Cerebellar nuclear complex (tissue), 1 donor: Measurements from ENCODE around the gene ADGRD1.

Experiments used
- DNase-seq, 2 experiments: peaks; one replicate each; lab custom pipeline; 2025; lab: John Stamatoyannopoulos, UW

The ADGRD1 gene

DNA sequence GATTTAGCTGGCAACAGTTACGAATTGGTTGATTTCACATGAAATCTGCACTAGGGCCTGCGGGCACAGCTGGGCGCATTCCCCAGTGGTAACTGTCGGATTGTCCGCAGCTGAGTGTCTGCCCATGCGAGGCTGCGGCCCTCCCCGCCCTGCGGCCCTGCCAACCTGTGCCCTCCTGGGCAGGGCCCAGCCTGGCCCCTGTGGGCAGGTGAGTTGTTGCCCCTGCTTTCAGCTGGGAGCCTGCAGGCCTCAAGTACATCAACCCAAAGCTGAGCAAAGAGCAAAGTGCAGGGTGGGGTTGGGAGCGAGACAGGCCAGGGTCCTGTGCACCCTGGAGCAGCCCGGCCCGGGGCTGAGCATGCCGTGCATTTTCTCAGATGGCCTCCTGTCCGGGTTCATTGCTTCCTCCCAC is 89.1 kb downstream of the ADGRD1 start:
- no peak for DNase-seq

DNA sequence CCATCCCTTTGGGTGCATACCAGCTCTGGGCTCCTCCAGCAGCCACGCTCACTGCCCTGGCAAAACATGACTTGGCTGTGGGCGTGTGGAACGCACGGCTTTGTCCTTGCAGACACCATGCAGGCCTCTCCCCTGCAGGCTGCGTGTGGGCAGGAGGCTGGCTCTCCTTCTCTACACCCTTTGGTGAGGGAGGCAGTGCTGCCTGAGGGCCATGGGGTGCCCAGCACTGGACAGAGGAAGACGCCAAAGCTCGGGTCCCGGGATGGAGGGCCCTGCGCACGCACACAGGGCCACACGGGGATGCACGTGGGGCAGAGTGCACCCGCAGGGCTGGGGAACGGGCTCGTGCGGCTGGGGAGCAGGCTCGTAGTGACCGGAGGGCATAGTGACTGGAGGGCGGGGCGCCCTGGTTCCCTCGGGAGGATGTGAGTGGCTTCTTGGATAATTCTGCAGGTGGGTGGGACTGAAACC is 89.7 kb downstream of the ADGRD1 start:
- DNase-seq, result no peak

DNA sequence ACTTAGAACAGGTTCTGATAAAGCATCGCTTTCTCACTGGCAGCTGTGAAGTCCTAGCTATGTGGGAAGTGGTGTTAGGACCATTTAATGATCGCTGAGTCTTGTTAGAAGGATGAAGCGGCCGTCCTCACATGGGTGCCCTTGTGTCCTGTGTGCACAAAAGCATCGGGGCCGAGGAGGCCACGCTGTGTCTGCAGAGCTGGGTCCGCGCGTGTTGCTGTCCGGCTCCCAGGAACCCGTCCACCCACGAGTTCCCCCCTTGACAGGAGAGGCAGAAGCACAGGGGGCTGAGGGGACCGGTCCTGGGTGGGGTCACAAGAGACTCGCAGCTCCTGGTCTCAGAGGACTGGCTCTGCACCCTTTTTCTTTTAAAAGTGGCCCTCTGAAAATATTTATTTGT is 90.4 kb downstream of the ADGRD1 start:
- DNase-seq, result no peak

DNA sequence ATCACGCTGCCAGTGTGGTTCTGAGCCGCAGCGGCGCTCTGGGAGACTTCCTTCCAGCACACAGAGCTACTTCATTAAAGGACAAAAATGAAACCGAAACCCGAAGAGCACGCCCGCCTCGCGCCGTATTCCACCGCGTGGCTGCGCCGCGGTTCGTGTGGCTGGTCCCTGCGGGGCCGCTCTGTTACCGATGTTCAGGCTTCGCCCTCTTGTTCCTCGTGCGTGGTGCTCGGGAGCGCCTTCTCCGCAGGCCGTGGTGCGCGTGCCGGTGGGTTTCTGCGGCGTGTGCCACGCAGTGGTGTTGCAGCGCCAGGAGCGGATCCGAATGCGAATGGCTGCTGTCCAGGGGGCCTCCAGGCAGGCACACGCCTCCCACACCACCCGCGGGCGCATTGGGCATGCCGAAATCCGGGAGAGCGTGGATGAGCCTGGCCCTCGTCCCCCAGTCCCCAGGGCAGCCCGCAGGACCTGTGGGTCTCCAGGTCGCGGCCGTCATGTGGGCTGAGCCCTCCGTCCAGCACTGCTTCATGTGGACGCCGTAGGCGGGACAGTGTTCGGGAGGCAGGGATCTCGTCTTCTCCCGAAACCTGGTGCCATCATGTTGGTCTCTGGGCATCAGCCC is 91.2 kb downstream of the ADGRD1 start:
- no peak for DNase-seq

DNA sequence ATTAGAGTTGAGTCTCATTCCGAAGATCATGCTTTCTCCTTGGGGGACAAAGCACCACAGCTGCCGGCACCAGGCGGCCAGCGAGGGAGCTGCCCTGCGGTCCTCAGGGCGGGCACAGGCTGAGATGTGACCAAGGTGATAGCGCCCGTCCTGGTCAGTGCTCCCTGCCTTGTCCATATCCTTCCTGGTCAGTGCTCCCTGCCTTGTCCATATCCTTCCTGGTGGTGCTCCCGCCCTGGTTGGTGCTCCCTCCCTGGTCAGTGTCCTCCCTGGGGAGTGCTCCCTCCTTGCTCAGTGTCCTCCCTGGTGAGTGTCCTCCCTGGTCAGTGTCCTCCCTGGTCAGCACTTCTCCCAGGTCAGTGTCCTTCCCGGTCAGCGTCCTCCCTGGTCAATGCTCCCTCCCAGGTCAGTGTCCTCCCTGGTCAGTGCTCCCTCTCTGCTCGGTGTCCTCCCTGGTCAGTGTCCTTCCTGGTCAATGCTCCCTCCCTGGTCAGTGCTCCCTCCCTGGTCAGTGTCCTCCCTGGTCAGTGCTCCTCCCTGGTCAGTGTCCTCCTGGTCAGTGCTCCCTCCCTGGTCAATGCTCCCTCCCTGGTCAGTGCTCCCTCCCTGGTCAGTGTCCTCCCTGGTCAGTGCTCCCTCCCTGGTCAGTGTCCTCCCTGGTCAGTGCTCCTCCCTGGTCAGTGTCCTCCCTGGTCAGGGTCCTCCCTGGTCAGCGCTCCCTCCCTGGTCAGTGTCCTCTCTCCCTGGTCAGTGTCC is 92.2 kb downstream of the ADGRD1 start:
- no peak for DNase-seq

DNA sequence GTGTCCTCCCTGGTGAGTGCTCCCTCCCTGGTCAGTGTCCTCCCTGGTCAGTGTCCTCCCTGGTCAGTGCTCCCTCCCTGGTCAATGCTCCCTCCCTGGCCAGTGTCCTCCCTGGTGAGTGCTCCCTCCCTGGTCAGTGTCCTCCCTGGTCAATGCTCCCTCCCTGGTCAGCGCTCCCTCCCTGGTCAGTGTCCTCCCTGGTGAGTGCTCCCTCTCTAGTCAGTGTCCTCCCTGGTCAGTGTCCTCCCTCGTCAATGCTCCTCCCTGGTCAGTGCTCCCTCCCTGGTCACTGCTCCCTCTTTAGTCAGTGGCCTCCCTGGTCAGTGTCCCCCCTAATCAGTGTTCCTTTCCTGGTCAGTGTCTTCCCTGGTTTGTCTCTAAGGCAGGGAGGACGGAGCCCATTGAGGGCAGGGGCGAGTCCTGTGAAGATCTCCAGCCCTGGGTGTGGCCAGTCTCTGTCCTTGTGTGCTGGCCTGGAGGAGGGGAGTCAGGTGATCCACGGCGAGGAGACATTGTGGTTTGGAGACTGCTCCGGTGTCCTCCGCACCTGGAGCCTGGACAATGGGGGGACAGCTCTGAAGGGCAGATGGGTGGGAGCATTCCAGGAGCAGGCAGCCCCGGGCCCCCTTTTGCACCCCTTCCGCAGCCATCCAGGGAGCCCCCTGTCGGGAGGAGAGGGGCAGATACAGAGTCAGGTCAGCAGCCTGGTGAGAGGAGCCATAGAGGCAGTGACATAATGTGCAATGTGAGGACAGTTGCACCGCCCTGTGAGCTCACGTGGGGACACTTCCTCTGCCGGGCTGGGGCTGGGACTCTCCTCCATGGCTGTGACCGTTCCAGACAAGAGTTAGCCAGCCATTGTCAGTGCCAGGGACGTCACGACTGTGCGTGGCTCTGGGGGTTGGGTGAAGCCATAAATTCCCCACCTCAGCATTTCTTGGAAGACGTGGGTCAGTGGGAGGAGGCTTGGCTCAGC is 93.4 kb downstream of the ADGRD1 start:
- no peak for DNase-seq

DNA sequence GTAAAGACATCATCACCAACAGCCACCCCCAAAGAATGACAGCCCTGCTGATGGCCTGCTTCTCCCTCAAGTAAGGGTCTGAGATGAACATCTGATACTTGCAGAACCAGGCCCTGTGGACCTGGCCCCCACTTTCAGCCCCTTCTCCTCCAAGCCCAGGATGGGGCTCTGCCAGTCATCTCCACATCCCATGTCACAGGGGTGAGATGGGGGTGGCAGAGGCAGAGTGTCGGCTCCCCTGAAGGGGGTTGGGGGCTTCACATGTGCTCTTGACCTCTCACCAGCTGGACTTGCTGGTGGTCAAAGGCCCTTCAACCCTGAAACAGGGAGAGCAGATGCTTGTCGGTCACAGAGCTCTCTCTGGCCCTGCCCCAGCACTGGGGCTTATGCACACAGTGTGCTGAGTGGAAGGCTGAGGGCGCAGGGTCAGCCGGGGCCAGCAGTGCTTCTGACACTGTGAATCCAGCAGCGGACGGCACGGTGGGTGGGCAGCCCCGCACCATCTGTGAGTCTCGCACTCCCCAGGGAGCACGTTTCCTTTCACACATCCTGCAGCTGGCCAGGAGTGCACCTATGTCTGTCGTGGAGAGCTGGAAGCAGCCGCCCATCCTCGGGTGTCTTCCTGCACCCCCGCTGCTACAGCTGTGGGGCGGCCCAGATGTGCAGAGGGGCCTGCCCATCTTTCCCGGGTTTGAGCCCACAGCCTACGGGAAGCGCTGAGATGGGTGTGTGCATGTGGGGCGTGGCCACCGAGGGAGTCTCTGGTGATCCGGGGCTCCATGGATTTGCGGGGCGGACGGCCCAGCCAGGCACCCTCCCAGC is 94.3 kb downstream of the ADGRD1 start:
- no peak for DNase-seq

DNA sequence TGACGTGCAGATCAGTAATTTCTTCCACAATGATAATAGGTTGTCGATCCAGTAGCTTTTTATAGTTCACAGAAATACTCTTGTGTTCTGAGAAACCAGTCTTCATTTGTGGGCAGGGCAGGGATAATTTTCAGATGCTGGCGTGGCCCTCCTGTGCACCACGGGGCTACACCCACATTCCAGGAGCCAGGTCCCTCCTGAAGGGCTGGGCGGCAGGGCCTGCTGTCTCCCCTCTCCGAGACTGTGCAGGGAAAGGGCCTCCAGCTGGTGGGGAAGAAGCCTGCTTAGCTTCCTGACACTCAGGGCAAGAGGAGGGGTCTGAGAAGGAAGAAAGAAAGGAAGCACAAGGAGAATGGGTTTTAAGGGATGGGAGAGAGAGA is 94.9 kb downstream of the ADGRD1 start:
- no peak for DNase-seq

DNA sequence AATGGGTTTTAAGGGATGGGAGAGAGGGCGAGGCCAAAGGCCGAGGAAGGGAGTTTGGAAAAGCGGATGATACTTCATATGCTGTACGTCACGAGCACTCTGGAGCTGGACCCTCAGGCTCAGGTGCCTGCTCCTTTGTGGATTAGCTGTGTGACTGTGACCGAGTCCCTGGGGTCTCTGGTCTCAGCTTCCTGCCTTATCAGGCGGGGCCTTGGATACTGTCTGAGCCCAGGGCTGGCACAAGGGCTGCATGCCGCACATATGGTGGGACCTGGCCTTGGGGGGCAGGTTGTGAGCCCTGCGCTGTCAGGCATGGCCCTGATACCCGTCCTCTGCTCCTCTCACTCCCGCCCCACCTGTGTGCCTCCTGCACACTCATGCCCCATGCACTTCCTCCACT is 95.3 kb downstream of the ADGRD1 start:
- DNase-seq, result no peak

DNA sequence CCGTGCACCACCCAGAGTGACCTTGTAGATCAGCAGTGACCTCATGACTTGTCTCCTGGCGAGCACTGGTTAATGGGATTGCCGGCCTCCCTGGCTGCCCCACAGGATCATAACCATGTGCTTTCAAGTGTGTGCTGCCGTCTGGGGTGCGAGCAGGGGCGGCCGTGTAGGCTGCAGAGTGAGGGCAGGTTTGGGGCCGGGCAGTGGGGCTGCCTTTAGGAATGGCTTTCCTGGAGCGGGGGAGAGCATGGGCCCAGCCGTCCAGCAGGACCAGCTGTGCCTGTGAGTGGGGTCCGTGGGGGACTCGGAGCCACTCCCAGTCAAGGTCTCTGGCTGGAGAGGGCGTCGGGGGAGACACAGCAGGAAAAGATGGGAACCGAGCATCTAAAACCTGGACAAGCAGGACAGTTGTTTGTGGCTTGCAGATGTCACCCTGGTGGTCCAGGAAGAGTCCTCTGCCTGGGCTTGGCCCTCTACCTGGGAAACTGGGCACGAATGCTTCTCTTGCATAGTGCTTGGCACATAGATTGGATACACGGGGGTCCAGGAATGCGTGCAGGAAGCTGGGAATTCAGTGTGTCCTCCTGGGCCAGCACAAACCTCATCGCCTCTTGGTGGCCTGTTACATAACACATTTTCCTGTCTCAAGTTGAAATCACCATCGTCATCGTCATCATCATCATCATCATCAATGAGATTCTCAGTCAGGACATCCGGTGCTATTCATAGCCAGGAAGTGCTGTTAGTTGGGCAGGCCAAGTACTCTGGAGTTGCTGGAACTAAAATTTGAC is 96.0 kb downstream of the ADGRD1 start:
- no peak for DNase-seq

DNA sequence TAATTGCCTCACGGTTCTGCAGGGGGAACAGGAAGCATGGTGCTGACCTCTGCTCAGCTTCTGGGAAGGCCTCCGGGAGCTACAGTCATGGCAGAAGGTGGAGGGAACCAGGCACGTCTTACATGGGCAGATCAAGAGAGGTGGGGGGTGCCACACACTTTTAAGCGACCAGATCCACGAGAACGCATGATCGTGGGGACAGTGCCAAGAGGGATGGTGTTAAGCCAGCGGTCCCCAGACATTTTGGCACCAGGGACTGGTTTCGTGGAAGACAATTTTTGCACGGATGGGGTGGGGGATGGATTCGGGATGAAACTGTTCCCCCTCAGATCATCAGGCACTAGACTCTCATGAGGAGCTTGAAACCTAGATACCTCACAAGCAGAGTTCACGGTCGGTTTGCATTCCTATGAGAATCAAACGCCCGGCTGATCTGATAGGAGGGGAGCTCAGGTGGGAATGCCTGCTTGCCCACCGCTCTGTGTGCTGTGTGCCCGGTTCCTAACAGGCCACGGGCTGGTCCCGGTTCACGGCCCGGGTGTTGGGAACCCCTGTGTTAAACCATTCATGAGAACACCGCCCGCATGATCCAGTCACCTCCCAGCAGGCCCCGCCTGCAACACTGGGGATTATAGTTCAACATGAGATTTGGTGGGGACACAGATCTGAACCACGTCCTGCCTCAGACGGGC is 96.9 kb downstream of the ADGRD1 start:
- no peak for DNase-seq

DNA sequence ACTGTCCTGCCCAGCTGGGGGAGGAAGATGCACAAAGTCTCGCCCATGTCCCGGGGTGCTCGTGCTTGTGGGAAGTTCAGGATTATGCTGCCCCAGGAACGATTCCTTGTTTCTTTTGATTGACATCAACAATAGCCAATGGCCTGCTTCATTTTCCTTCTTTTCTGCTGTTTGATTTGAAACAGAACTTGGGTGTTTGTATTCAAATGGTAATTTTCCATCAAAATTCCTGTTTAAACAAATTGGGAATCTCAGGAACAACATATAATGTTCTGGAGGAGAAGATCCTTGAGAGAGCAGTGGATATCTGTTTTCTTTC is 97.4 kb downstream of the ADGRD1 start:
- DNase-seq, result no peak

DNA sequence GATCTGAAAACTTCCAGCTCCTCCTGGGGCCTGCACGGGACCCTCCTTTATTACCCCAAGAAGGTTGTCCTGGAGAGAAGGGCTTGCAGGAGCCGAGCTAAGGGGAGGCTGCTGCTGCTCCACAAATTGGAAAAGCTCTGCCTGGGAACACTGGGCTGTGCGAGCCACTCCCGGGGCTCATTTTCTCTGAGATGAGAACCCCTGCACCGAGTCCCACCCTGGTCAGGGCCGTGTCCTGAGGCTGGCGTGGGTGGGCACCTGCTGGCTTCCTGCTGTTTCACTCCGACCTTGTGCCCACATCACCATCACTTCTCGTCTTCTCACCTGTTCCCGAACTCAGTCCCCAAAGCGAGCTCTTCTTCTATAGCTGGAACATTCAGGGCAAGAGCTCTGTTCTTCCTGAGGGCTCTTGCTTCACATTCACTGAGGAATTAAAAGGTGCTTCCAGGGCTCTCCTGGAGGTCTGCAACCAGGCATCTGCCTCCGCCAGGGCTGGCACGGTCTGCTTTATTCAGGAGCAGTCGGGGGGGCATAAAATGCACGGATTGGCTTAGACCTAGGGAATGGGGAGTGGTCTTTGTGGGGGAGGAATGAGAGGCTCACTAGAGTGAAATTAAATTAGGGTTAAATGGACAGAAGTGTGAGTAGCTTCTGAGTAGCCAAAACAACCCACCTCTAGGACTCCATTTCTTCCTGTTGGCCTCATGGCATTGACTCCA is 98.5 kb downstream of the ADGRD1 start:
- no peak for DNase-seq

DNA sequence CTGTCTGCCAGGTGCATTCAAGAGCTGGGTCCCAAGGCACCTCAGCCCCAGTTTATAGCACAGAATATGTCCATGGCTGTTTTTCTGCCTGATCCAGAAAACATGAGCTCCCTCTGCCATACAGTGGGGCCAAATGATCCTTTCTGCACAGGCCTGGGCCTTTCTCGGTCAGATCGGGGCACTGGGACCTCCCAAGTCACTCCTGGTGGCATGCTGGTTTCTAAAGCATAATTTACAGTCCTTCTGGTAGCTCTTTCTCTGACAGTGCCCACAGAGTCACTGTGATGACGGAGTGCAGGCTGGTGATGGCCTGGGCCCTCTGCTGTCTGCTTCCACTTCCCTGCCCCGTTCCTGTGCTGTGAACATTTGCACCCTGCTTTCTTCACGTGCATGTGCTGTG is 99.2 kb downstream of the ADGRD1 start:
- no peak for DNase-seq

DNA sequence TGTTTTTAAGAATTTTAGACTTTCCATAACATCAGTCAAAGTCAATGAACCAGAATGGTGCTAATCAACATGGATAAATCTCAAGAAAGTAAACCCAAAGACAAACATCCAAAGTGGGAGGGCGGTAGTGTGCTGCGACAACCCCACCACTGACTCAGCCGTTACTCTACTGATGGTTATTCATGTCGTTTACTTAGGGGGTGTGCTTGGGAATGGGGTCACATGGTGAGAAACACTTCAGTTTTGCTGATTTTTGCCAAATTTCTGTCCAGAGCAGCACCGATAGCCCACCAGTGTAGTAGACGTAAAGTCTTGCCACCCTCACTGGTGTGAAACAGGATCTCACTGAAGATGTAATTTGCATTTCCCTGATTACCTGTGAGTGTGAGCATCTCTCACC is 99.9 kb downstream of the ADGRD1 start:
- DNase-seq, result no peak

DNA sequence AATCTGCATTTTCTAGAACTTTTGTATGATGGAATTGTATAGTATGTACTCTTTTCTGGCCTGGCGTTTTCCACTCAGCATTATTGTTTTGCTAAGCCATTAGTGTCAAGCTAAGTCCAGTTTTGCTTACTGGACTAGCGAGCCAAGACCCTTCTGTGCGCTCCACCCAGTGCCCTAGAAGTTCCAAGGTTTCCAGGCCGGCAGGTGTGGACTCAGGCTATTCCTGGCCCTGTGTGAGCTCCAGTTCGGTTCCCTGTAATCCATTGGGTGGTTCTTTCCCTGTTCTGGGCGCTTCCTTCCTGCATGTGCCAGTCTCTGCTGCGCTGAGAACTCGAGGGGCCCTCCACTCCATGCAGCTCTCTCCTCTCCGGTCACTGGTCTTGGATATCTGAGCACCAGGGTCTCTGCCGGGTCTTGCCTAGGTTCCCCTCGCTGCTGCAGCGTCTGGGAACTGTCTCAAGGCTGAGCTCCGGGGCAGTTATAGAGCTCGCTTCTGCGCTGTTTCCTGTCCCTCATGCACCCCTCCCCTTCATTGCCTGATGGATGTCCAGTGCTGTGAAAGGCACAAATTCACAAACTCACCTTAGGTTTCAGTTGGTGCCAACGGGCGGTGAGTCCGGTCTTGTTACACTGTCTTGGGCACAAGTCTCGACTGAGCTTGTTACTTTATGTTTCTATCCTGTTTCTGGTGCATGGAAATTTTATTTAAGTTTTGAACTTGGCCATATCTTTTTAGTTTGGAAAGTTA is 100.8 kb downstream of the ADGRD1 start:
- DNase-seq, result no peak

DNA sequence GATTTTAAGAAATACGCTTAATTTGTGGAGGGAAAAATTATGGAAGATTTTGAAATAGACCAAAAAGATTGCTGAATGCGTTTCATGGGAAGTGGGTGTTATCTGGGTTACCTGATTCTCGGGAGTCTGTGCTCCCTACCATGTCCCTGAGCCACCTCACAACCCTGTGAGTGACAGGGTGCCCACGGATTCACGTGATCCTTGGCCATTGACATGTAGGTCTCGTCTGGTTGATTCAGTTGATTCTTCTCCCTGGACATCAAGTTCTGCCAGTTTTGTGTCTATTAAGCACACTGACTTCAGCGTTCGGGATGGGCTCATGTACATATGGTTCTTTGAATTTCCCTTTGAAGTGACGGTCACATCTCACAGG is 101.4 kb downstream of the ADGRD1 start:
- no peak for DNase-seq

DNA sequence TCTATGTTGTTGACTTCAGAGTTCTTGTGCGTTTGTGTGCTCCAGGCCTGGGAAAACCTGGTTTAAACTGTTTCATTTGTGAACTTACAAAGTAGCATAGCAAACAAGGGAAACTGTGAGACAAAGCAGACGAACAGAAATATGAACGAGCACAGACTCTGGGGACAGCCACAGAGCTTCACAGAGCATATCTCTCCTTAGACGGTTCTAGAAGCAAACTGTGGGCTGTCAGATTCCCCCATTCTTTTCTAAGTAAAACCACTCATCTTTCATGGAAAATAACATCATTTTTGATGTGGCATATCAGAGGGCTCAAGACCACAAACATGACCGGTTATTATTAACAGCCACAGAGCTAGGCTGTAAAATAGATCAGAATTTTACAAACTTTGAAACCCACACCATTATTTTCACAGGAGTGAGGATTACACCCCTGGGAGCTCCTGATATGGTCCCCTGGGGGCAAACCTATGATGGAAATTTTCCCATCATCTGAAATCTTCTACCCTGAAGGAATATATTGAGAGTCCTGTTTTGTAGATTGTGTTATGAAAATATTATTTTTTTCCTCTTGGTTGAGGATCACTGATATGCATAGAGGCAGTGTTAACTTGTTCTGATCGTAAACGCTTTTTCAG is 102.0 kb downstream of the ADGRD1 start:
- DNase-seq, result no peak

DNA sequence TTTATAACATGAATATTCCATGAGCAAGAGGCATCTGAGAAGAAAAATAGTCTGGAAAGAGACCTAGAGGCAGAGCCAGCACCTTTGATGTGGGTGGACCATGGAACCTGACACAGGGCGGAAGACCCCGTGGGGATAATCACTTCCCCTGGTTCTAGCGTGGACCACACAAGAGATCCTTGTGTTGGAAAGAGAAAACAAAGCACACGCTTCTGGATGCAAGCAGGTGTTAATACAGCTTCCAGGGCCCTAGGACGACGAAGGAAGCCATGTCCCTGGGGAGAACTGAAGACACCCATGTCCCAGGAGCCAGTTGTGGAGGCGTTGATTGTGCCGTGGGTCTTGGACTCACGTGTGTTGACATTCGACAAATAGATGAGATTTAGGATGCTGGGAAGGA is 102.9 kb downstream of the ADGRD1 start:
- no peak for DNase-seq
